ACC112 (cell line): ENCODE measurements around the gene RAB44.

ENCODE experiments used
- H2AFZ ChIP-seq: fragments of 200-600 bp; sonication (generic); one replicate; pipeline ENCODE4 v1.6.0; 2017; ENCODE audit warnings: antibody characterized with exemption, low read length; ENCODE audit not compliant: unreplicated experiment
- H3K27ac ChIP-seq: fragments of 200-600 bp; sonication (generic); 2 replicates; pipeline ENCODE4 v1.5.1; 2014; ENCODE audit warnings: low read depth, mild to moderate bottlenecking, antibody characterized with exemption, low read length, moderate library complexity
- H3K27me3 ChIP-seq: fragments of 200-600 bp; sonication (generic); 2 replicates; pipeline ENCODE4 v1.6.1; 2014; ENCODE audit warnings: mild to moderate bottlenecking, antibody characterized with exemption, low read length, moderate library complexity, mixed read lengths; ENCODE audit not compliant: insufficient read depth
- H3K36me3 ChIP-seq: fragments of 200-600 bp; sonication (generic); 2 replicates; pipeline ENCODE4 v1.6.1; 2016; ENCODE audit warnings: mild to moderate bottlenecking, antibody characterized with exemption, low read length, moderate library complexity, mixed read lengths; ENCODE audit not compliant: insufficient read depth
- H3K4me1 ChIP-seq: fragments of 200-600 bp; sonication (generic); one replicate; pipeline ENCODE4 v1.6.1; 2016; ENCODE audit warnings: low read length, mixed read lengths; ENCODE audit not compliant: insufficient read depth, unreplicated experiment, control insufficient read depth
- H3K4me3 ChIP-seq: fragments of 200-600 bp; sonication (generic); 2 replicates; pipeline ENCODE4 v1.5.1; 2014; ENCODE audit warnings: mild to moderate bottlenecking, low read depth, low read length
- H3K79me2 ChIP-seq: fragments of 200-600 bp; sonication (generic); one replicate; pipeline ENCODE4 v1.6.0; 2016; ENCODE audit warnings: low read length; ENCODE audit not compliant: control insufficient read depth, unreplicated experiment, insufficient read depth

Gene RAB44

DNA sequence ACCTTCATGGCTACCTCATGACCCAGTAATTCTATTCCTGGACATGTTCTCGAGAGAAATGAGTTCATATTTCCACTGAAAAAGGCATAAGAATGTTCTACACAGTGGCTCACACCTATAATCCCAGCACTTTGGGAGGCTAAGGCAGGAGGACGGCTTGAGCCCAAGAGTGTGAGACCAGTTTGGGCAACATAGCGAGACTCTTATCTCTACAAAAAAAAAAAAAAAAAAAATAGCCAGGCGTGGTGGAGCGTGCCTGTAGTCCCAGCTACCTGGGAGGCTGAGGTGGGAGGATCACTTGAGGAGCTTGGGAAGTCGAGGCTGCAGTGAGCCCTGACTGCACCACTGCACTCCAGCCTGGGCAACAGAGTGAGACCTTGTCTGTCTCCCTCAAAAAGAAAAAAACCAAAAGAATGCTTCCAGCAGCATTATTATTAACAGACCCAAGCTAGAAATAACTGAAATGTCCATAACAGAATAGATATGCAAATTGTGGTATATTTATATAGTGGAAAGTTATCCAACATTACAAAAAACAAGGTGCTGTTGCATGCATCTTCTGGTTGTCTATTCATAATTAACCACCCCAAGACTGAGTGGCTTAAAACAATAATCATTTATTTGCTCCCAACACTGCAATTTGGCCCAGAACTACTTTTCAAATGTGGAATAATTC is 9.4 kb upstream of the RAB44 start:
- H3K27ac ChIP-seq, result no peak overlapping the region
- H3K27me3 ChIP-seq, result no peaks in the 10 kb centered on the region
- peaks cover 32% of the 10 kb centered on the region for H3K36me3 ChIP-seq
- no peak overlapping the region for H3K4me3 ChIP-seq
- no peak overlapping the region for H2AFZ ChIP-seq
- no peaks in the 10 kb centered on the region for H3K4me1 ChIP-seq
- H3K79me2 ChIP-seq, result peaks cover 16% of the 10 kb centered on the region

DNA sequence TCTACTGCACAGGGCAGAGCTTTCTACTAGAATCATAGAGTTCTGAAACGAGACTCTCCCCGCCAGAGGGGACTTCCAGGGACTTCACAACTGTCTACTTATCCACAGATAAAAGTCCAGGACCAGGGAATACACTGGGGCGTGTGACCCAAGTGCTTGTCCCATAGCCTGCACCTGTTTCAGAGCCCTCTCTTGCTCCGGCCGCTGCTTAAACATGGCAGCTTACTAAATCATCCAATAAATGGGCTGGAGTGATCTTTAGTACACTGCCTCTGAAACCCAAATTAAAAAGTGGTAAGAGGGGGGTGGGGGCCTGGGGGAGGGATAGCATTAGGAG is 8.9 kb upstream of the RAB44 start:
- peaks cover 11% of the 10 kb centered on the region for H3K79me2 ChIP-seq
- no peaks in the 10 kb centered on the region for H3K27me3 ChIP-seq
- no peak overlapping the region for H2AFZ ChIP-seq
- H3K4me3 ChIP-seq, result no peak overlapping the region
- peaks cover 32% of the 10 kb centered on the region for H3K36me3 ChIP-seq
- no peak overlapping the region for H3K27ac ChIP-seq
- H3K4me1 ChIP-seq, result no peaks in the 10 kb centered on the region

DNA sequence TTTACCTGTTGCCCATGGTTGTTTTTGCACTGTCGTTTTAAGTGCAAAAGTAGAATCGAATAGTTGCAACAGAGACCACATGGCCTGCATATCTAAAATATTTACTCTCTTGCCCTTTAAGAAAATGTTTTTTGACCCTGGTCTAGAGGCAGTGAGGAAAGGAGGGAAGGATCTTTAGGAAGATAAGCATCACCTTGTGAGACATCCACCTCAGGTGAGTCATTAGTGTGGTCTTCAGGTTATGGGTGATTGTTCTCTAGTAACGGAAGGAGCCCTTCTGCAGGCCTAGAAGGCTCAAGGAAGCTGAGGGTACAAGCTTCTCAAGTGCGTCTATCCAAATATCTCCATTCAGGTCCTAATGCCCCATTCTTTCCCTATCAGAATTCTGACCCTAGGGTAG is 6.6 kb upstream of the RAB44 start:
- no peak overlapping the region for H3K27ac ChIP-seq

DNA sequence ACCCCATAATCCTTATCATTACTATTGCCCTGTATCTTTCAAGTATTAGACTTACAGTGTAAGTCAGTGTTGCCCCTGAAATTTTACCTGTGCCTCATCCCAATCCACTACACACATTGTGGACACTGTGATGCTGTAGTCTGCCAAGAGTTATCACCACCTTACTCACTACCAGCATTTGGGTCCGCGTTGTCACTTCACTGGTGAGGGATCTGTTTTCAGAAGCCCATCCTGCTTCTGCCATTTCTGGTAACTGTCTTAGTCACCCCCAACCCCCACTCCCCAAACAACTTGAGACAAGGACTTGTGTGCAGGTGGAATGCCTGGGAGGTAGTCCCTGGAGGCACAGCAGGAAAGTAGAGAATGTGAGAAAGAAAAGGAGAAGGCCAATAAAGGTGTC is 6.0 kb upstream of the RAB44 start:
- H3K4me1 ChIP-seq, result no peaks in the 10 kb centered on the region
- H3K4me3 ChIP-seq, result no peak overlapping the region

More for the DNA sequence above, 6.6 kb upstream of the RAB44 start:
- Histone ChIP-seq H3K4me3 (no peak overlapping the region), H3K79me2 (no peaks in the 10 kb centered on the region), H3K4me1 (no peaks in the 10 kb centered on the region), H2AFZ (no peak overlapping the region), H3K36me3 (peaks cover 14% of the 10 kb centered on the region; the same call in 1 of the 2 replicates), H3K27me3 (no peaks in the 10 kb centered on the region)

GRCh38 chr6:36692220-36692619 is 5.4 kb upstream of the RAB44 start:
- Histone ChIP-seq H3K27ac (no peak overlapping the region), H3K27me3 (no peaks in the 10 kb centered on the region), H3K79me2 (no peaks in the 10 kb centered on the region), H3K4me3 (no peak overlapping the region), H3K36me3 (0 out of 2 replicates have a peak, but pooled peaks cover 3% of the 10 kb centered on the region), H2AFZ (no peak overlapping the region), H3K4me1 (no peaks in the 10 kb centered on the region)

More for the DNA sequence above, 6.0 kb upstream of the RAB44 start:
- Histone ChIP-seq H3K27me3 (no peaks in the 10 kb centered on the region), H2AFZ (no peak overlapping the region), H3K27ac (no peak overlapping the region), H3K79me2 (no peaks in the 10 kb centered on the region), H3K36me3 (peaks cover 8% of the 10 kb centered on the region; the same call in 1 of the 2 replicates)

- Histone ChIP-seq H3K79me2 (no peaks in the 10 kb centered on the region), H3K27ac (no peak overlapping the region), H3K27me3 (no peaks in the 10 kb centered on the region), H3K4me3 (no peak overlapping the region), H3K4me1 (no peaks in the 10 kb centered on the region), H2AFZ (no peak overlapping the region), H3K36me3 (no peaks in the 10 kb centered on the region)
These were observed 4.5 kb upstream of the RAB44 start for GRCh38 chr6:36692861-36693702.

DNA sequence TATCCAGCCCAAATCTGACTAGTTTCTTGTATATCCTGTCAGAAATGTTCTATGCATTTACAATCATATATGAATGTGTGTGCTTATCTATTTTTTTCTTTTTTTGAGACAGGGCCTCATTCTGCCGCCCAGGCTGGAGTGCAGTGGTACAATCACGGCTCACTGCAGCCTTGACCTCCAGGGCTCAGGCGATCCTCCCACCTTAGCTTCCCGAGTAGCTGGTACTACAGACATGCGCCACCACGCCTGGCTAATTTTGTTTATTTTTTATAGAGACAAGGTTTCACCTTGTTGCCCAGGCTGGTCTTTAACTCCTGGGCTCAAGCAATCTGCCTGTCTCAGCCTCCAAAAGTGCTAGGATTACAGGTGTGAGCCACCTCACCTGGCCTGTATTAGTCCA is 3.0 kb upstream of the RAB44 start:
- no peaks in the 10 kb centered on the region for H3K79me2 ChIP-seq
- H3K4me3 ChIP-seq, result no peak overlapping the region
- no peaks in the 10 kb centered on the region for H3K36me3 ChIP-seq
- no peak overlapping the region for H2AFZ ChIP-seq
- H3K4me1 ChIP-seq, result no peaks in the 10 kb centered on the region
- H3K27me3 ChIP-seq, result no peaks in the 10 kb centered on the region
- no peak overlapping the region for H3K27ac ChIP-seq

DNA sequence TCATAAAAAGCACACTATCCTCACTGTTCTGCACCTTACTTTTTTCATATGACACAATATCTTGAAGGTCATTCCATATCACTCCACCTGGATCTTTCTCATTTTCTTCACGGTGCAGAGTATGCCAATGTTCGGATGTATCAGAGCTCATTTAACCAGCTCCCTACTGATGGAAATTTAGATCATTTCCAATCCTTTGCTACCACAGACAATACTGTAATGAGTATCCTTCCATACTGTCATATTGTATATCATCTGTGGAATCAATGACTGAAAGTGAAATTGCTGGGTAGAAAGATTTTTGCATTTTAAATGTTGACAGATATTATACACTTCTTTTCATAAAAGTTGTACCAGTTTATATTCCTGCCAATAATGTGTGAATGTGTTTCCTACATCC is 2.2 kb upstream of the RAB44 start:
- Histone ChIP-seq H2AFZ (no peak overlapping the region), H3K36me3 (no peaks in the 10 kb centered on the region), H3K27ac (no peak overlapping the region), H3K27me3 (no peaks in the 10 kb centered on the region), H3K79me2 (no peaks in the 10 kb centered on the region), H3K4me3 (no peak overlapping the region), H3K4me1 (no peaks in the 10 kb centered on the region)

- H3K4me1 ChIP-seq, result peaks cover 10% of the 10 kb centered on the region
- no peaks in the 10 kb centered on the region for H3K36me3 ChIP-seq
- no peak overlapping the region for H3K4me3 ChIP-seq
- no peaks in the 10 kb centered on the region for H3K27me3 ChIP-seq
- H3K27ac ChIP-seq, result no peak overlapping the region
- no peaks in the 10 kb centered on the region for H3K79me2 ChIP-seq
- H2AFZ ChIP-seq, result no peak overlapping the region
These were observed 570 bp downstream of the RAB44 start for GRCh38 chr6:36698196-36698595.

DNA sequence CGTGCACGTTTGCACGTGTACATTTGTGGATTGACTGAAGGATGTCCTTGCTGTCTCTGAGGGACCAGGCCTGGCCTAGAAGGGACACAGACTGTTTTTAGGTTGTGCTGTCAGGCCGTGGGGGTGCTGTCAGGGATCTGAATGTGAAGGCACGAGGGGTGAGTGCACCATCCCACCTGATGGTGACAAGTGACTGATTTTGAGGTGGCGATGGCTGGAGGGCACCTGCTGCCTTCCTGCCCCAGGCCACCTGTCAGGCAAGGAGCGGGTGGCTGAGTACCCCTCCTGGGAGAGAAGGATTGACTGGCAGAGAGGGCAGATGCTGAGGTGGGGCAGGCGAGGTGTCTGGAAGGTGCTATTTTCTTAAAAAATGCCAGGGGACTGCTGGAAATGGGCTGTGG is 1.2 kb downstream of the RAB44 start:
- no peaks in the 10 kb centered on the region for H3K36me3 ChIP-seq
- H3K27ac ChIP-seq, result no peak overlapping the region
- no peak overlapping the region for H3K4me3 ChIP-seq
- H3K4me1 ChIP-seq, result peaks cover 10% of the 10 kb centered on the region
- no peaks in the 10 kb centered on the region for H3K79me2 ChIP-seq
- no peaks in the 10 kb centered on the region for H3K27me3 ChIP-seq
- no peak overlapping the region for H2AFZ ChIP-seq

DNA sequence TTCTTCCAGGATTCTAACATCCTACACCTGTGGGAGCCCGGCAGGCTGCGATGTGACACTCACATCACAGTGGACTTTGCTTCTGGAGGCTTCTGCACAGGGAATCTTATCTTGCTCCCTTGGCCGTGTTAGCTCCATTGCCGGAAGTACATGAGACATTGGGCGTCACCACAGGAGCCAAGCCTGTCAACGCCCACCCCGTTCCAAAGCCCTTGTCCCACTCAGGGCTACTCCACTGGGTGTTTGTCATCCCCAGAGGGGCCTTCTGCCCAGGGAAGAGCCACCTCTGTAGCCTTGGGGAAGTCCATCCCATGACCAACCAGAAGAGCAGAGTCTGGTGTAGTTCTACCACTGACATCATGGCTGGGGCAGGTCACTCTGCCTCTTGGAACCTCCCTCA is 1.7 kb downstream of the RAB44 start:
- Histone ChIP-seq H3K79me2 (no peaks in the 10 kb centered on the region), H3K27me3 (no peaks in the 10 kb centered on the region), H2AFZ (no peak overlapping the region), H3K4me3 (no peak overlapping the region), H3K27ac (no peak overlapping the region), H3K4me1 (peaks cover 10% of the 10 kb centered on the region), H3K36me3 (no peaks in the 10 kb centered on the region)
